ENCODE measurements around the gene ARHGEF39.

Gene ARHGEF39

DNA sequence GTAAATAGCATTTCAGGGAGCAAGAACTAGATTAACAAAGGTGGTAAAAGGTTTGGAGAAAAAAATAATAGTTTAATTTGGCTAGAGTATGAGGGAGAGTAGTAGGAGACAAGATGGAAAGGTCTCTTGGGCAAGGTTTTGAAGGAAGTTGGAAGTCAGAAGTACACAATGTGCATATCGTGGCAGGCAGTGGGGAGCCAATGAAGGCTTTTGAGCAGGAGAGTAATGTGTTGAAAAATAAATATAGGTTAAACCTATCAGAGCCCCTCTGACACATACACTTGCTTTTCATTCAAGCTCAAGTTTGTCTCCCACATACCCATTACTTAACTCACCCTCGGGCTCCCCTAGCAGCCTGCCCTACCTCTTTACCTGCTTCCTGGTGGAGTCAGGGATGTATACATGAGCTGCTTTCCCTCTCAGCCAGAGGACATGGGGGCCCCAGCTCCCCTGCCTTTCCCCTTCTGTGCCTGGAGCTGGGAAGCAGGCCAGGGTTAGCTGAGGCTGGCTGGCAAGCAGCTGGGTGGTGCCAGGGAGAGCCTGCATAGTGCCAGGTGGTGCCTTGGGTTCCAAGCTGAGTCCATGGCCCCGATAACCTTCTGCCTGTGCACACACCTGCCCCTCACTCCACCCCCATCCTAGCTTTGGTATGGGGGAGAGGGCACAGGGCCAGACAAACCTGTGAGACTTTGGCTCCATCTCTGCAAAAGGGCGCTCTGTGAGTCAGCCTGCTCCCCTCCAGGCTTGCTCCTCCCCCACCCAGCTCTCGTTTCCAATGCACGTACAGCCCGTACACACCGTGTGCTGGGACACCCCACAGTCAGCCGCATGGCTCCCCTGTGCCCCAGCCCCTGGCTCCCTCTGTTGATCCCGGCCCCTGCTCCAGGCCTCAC, 8.4 kb upstream of the ARHGEF39 start, which contains the start of gene CA9:
CA9 (plus strand) TSS at position 797 of the 893 bp plus-strand sequence; CDS start at position 829, 32 bp downstream.
- no peak for DNase-seq

DNA sequence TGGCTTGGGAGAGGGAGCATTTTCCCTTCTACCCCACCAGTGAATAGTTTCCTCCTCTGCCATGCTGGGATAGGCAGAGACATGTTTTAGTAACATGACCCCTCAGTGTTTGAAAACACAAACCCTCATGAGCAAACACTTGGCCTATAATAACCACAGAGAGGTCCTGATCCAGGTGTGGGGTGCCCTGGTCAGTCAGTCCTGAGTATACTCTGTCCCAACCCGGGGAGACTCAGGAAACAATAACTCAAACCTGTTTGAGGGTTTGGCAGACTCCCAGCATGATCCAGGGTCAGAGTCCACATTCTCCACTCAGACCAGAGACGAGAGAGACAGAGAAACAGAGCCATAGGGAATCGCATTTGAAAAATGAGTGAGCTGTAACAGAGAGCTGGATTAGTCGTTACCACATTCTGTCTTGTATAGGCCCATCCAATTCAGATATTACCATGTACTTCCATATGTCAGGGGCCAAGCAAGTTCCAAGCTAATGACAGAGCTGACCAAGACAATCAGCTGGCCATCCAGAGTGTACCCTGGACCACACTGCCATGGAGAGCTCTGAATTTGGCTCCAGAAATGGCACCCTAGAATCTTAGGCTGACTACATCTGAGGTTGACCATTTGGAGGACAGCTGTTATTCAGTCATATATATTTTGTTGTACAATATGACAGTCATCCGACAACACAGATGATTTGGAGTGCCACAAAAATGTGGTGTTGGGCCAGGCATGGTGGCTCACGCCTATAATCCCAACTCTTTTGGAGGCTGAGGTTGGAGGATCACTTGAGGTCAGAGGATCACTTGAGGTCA, 4.5 kb upstream of the ARHGEF39 start:
- no peak for DNase-seq

DNA sequence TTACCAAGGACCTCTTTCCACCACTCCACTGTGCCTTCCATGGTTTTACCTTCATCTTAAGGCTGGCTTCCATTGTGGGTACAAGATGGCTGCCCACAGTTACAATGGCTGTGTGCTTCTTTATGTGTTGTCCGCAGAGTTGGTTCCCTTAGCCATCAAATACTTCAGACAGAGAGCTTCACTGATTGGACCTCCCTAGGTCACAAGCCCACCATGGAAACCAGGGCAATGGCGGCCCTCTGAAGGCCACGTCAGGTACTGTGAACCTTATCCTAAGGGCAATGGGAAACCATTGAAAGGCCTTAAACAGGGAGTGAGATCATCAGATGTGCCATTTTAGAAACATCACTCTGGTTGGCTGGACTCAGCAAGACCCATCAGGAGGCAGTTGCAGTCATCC, 2.9 kb upstream of the ARHGEF39 start:
- no peak for DNase-seq

DNA sequence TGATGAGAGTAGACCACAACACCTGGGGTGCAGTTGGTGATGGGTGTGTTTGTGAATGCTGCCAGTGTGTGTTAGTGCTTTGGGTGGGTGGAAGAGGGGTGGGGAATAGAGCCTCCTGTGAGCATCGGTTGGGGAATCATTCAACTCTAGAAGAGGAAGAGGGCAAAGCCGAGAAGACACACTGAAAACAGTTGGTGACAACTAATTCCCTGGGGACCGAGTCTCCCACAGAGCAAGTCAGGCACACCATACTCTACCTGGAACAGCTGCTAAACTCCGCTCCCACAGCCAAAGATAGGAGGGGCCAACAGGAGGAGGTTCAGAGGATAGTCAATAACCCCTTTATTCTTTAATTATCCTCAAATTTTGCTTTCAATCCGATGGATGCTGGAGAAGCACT, 1.6 kb upstream of the ARHGEF39 start:
- no peak for DNase-seq

DNA sequence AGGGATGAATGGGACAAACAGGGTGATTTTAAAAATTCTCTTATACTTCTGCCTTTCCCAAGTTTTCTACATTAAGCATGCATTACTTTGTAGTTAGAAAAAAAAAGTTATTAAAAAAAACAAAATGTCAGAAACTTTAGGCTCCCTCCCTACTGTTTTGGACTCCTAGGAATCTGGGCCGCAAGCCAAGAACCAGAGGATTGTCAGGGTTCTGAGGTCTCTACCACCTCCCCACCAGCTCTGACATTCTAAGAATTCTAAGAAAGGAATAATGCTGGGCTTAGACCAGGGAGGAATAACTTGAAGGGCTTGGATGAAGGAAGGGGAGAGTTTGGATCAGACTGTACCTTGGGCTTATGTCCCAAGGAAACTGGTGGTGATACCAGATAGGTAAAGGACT, 1.1 kb upstream of the ARHGEF39 start:
- no peak for DNase-seq

DNA sequence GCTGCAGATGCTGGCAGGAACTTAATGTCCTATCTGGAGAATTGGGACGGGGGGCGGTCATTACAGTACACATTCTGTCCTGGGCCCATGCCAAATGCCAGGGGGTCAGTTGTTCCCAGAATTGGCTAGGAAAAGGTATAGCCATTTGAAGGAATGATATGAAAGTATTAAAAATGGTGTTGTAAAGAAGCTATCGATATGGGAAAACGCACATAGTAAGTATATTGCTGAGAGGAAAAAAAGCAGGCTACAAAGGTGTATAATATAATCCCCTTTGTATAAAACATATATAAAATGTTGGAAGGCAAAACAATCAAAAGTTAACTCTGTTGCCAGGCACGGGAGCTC, 450 bp upstream of the ARHGEF39 start:
- no peak for DNase-seq

DNA sequence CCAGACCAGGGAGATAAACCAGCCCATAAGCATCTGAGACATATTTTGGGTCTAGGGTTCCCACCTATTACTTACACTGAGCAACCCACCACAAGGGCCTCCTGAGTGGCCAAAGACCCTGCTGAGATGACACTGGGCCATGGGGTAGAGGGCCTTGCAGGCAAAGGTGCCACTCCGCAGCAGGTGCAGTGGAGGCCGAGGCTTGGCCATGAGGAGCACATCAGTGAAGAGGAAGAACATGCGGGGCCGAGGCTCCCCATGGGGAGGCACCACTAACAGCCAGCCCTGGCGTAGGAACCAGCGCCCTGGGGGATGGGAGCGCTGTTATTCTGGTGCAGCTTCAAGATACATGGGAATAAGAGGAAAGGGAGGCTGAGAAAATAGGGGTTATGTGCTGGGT, 2.6 kb downstream of the ARHGEF39 start:
- DNase-seq = no peak

DNA sequence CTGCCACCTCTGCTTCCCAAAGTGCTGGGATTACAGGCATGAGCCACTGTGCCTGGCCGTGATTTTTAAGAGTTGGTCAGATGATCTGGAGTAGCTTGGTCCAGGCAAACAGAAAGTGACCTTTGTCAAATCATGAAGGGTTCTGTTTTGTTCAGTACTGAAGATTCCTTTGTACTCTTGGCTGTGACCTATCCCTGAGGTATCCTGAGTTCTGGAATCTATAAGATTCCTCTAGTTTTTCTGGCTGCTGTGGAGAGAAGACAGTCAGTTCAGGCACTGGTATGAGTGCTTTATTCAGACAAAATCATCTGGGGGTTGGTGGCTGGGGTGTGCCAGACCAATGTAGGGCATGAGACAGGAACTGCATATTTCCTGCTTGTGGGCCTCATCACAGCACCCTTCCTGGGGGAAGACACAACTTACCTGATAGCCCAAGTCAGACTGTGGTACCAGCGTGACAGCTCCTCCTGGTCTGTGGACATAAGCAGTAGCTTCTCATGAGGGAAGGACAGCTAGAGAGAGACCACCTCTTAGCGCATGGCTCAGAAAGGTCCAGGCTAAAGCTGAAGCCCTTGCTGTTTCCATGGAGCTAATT, 3.1 kb downstream of the ARHGEF39 start:
- DNase-seq = no peak

DNA sequence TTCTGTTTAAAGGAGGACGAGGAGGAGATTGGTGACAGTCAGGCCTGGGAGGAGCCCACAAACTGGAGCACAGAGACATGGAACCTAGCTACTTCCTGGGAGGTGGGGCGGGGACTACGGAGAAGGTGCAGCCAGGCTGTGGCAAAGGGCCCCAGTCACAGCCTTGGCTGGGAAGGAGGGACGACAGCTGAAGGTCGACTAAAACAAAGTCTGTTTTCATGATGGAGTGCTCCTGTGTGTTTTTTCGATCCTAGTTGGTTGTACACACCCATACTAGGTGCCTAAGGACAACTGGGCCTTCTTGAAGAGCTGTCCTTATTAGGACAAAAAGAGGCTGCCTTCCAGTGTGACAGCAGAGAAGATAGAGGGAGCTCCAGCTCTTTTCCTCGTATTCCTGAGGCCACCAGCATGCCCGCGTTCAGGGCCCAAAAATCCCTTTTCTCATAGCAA, 4.0 kb downstream of the ARHGEF39 start:
- DNase-seq = no peak

DNA sequence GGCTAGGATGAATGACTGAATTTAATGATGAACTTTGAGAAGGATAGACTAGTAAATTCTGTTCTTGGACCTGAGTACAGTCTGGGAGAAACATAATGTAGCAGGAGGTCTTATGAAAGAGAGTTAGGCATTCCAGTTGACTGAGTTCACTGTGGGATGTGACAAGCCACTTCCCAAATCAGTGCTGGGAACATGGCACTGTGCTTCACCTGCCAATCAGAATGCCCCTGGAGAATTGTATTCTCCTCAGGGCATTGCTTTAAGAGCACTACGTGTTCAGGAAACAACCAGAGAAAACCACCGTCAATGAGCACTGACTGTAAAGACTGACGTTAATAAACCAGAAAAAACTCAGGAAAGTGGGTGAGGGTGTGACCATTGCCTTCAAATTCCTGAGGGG, 5.7 kb downstream of the ARHGEF39 start:
- no peak for DNase-seq

DNA sequence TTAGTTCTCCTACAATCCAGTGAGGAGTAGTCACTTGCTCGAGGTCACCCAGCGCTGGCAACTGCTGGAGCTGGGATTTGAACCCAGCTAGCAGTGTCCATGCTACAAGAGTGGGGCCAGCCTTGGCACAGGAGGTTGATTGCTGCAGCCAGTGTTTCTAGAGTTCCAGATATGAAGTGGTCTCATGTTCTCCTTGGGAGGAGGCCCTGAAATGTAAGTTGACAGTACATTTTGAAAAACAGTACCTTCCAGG, 6.1 kb downstream of the ARHGEF39 start:
- DNase-seq = no peak

DNA sequence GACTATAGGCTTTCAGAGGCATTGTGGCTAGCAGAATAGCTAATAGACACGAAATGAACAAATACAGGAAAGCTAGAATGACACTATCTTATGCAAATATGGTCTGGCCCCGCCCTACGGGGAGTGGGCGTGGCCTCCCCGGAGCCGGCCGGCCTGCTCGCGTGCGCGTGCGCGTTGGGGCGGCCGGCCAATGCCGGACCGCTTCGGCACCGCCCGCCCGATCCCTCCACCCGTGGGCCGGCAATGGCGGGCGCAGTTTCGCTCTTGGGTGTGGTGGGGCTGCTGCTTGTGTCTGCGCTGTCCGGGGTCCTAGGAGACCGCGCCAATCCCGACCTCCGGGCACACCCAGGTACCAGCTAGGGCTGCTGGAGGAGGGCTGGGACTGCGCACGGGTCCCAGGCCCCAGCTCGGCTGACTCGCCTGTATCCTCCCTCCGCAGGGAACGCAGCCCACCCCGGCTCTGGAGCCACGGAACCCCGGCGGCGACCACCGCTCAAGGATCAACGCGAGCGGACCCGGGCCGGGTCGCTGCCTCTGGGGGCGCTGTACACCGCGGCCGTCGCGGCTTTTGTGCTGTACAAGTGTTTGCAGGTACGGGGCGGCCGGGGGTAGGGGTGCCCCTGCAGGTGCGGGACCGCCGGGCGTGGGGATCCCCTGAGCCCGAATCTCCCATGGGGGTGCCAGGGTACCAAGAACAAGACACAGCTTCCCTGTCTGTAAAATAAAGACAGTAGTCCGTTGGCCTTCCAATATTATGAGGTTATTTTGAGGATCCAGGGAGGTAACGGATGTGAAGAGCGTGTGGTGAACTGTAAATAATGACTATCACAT, 6.6 kb downstream of the ARHGEF39 start, which contains the start of gene CCDC107:
CCDC107 (plus strand) TSS at position 156 of the 831 bp plus-strand sequence; CDS start at position 244, 88 bp downstream.
- DNase-seq = peak; percentile 73

DNA sequence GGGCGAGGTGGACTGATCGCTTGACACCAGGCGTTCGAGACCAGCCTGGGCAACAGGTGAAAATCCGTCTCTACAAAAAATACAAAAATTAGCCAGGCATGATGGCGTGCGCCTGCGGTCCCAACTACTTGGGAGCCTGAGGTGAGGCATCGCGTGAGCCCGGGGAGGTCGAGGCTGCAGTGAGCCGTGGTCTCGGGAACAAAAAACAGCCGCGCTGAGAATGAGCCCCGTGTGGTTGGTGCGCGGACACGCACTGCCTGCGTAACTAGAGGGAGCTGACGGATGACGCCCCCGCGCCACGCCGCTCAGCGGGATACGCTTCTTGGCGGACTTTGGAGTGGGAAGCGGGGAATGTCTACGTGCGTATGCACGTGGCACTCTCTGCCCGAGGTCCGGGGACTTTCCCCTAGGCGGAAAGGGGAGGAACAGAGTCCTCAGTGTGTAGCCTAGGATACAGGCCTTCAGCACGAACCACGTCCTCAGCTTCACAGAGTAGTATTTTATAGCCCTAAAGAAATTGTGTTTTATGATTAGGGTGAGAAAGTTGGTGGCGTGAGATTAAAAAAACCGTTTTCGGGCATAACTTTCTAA, 7.4 kb downstream of the ARHGEF39 start, which contains the start of gene RMRP:
RMRP (minus strand) TSS at position 474 of the 591 bp plus-strand sequence.
- peak; percentile 90 for DNase-seq

DNA sequence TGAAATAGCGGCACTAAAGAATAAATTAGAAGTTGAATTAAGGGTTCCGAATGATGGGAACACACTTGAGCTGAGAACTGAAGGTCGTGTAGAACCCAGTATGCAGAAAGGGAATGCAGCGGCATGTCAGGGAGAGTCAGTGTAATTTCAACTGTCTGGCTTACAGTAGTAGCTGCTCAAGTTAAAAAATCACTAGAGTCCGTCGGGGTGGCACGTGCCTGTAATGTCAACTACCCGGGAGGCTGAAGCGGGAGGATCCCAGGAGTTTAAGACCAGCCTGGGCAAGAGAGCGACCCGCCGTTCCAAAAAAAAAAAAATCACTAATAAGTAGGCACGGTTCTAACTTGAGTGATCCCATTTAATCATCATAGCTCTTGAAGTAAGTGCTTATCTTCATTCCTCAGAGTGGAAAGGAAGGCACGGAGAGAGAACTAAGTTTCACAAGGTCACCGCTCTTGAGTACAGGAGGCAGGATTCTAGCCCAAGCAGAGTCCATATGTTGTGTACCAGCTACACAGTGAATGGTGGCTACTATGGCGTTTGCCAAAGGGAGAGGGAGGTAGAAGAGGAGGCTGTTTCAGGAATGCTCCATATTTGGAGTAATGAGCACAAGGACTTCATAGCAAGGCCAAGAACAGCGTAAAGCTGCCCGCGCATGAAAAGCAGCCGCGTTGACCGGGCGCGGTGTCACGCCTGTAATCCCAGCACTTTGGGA, 8.0 kb downstream of the ARHGEF39 start:
- no peak for DNase-seq

DNA sequence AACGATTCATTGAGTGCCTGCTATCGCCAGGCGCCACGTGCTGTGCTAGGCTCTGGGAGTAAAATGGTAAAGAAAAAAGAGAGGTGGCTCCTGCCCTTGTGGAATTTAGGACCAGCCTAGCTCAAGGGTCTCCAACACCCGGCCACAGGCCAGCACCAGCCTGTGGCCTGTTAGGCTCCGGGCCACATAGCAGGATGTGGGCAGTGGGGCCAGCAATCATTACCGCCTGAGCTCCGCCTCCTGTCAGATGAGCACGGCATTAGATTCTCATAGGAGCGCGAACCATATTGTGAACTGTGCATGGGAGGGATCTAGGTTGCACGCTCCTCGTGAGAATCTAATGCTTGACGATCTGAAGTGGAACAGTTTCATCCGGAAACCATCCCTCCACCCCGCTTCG, 8.6 kb downstream of the ARHGEF39 start:
- no peak for DNase-seq

DNA sequence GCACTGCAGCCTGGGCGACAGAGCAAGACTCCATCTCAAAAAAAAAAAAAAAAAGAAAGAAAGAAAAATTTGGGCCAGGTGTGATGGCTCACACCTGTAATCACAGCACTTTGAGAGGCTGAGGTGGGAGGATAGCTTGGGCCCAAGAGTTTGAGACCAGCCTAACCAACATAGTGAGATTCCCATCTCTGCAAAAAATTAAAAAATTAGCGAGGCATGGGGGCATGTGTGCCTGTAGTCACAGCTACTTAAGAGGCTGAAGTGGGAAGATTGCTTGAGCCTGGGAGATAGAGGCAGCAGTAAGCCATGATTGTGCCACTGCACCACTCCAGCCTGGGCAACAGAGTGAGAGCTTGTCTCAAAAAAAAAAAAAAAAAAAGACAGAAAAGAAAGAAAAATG, 11.4 kb downstream of the ARHGEF39 start:
- DNase-seq = no peak

DNA sequence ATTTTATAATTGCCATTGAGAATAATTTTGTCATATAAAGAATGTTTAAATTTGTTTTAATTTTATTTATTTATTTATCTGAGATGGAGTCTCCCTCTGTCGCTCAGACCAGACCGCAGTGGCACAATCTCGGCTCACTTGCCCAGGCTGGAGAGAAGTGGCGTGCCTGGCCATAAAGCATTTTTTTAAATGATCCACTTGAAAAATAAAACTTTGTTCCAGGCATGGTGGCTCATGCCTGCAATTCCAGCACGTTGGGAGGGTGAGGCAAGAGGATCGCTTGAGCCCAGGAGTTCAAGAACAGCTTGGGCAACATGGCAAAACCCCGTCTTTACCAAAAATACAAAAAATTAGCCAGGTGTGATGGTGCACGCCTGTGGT, 12.2 kb downstream of the ARHGEF39 start:
- DNase-seq = no peak

DNA sequence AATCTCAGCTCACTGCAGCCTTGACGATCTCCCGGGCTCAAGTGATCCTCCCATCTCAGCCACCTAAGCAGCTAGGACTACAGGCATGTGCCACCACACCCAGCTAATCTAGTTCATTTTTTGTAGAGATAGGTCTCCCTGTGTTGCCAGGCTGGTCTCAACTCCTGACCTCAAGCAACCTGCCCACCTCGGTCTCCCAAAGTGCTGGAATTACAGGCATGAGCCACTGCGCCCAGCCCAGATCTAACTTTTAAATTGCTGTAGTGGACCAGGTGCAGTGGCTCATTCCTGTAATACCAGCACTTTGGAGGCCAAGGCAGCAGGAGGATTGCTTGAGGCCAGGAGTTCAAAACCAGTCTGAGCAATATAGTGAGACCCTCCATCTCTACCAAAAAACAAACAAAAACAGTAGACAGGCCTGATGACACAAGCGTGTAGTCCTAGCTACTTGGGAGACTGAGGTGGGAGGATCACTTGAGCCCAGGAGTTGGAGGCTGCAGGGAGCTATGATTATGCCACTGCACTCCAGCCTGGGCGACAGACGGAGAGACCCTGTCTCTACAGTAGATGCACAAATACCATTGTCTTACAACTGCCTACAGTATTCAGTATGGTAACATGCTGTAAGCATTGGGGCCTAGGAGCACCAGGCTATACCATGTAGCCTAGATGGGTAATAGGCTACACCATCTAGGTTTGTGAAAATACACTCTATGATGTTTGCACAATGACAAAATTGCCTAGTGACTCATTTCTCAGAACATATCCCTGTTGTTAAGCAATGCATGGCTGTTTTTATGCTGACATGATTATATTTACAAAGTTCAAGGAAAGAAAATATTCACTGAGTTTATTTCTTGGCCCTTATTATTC, 12.8 kb downstream of the ARHGEF39 start:
- DNase-seq = no peak

DNA sequence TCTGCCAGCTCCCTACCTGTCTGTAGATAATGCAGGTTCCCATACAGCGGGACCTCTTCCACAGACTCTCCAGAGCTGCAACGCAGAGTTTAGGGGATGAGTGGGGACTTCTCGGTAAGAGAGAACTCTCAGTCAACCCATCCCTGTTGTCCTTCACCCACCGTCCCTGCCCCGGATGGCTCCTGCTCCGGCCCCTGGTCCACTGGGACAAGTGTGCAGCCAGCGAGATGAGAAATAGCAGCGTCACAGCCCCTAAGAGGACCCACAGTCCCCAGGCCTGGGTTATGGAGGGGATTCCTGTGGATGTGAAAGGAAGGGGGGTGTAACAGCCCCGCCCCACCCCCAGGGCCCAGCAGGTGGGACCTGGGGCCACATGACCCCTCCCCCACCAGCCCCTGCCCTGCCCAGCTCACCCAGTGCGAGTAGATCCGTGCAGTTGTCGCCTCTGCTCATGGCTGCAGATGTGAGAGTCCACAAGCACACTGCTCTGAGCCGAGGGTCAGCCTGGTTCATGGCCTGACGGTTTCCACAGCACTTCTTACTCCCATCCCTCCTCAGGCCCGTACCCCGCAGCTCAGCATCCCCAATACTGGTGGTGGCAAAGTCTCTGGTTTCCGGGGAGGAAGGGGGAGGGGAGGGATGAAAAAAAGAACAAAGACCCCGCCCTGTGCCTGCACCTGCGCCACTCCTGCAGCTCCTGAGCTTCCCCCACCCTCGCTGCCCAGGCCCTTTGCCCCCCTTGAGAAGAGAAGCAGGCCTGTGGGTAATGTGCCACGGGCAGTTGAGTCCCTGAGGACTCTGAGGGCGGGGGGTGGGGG, 14.4 kb downstream of the ARHGEF39 start, which contains the start of gene SIT1:
SIT1 (minus strand) TSS at position 591 of the 818 bp plus-strand sequence; CDS start at position 513, 78 bp downstream.
- DNase-seq = no peak
